GM18873 (cell line): ENCODE results near the gene TUBB4B.

Experiments
- ATAC-seq: cut with Tn5 transposase; IDR thresholded peaks from one replicate; pipeline ENCODE4 v1.9.1; 2021; ENCODE audit warnings: mild to moderate bottlenecking, moderate library complexity, moderate number of reproducible peaks; ENCODE audit not compliant: unreplicated experiment, low FRiP score

Gene TUBB4B

GRCh38 chr9:137224830-137225694 is 16.0 kb upstream of the TUBB4B start, which contains the start of gene CYSRT1:
TSS of gene CYSRT1 (plus strand) at chr9:137225174. CDS start at chr9:137225622, 448 bp downstream.
- ATAC-seq: no peak

- ATAC-seq: no peak
Measured at GRCh38 chr9:137225699-137226331, 15.3 kb upstream of the TUBB4B start.

GRCh38 chr9:137226338-137227053 is 14.6 kb upstream of the TUBB4B start:
- ATAC-seq: no peak

DNA sequence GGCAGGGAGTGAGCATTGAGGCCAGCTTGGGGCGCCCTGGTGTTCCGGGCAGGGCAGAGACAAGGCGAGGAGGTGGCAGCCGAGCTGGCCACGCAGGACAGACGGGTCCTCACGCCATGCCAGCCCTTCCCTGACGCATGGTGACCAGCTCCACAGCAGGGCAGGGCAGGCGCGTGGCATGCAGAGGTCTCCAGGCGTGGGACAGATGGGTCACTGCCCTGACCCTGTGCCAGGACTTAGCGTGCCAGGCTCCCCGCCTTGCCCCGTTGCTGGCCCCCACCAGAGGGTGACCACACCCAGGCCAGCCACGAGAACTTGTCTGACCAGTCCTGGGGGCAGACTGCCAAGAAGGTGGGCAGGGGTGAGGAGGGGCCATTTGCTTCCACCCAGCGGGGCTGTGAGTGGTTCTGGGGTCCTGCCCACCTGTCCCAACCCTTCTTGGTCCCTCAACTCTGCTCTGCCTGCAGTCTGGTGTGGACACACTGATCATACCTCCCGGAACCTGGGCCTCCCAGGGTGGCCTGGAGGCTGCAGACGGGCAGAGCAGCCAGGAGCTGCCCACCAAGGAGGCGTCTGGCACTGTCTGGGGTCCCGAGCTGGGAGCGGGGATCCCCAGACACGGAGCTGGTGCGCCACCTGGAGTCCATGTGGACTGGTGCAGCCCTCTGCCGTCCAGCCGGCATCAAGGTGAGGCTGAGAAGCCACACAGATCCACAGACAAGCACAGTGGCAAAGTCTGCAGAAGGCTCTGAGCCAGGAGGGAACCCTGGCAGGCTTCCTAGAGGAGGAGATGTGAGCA is 13.8 kb upstream of the TUBB4B start, which contains the start of gene RNF224:
TSS of gene RNF224 (plus strand) at position 449 of the 799 bp plus-strand sequence. CDS start 834 bp downstream, outside the sequence.
- ATAC-seq: no peak

GRCh38 chr9:137227853-137228505 is 13.1 kb upstream of the TUBB4B start:
- no peak for ATAC-seq

- ATAC-seq: no peak
Measured at GRCh38 chr9:137228506-137228967, 12.6 kb upstream of the TUBB4B start.

GRCh38 chr9:137228968-137229896 is 11.9 kb upstream of the TUBB4B start:
- no peak for ATAC-seq

GRCh38 chr9:137229903-137230704 is 11.0 kb upstream of the TUBB4B start:
- ATAC-seq: no peak

GRCh38 chr9:137230705-137231371 is 10.2 kb upstream of the TUBB4B start, which contains the start of gene SLC34A3:
TSS of gene SLC34A3 (plus strand) at chr9:137230901. CDS start at chr9:137231703, 802 bp downstream.
- ATAC-seq: no peak

DNA sequence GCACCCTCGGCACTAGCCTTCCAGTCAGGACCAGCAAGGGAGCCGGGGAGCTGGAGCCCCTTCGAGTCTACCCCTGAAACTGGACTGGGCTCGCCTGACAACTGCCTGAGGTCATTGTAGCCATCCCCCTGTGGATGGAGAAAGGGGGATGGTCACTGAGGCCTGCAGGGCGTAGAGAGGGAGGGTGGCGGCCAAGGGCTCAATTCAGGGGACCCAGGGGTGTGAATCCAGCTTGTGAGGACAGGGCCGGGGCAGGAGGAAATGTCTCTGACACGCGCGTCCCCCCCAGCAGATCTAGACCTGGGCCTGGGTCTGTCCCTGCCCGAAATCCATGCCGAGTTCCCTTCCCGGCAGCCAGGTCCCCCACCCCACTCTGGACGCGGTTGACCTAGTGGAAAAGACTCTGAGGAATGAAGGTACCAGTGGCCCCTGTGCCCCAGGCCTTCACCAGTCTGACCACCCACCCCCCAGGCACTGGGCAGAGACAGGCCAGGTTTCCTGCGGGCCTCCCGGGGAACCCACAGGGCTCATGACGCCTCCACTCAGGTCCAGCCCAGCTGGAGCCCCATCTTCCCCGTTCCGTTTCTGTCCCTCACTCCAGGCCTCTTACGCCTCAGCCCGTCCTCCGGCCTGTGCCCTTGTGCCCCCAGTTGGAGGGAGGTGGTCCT is 9.6 kb upstream of the TUBB4B start:
- ATAC-seq: no peak

- no peak for ATAC-seq
Measured at GRCh38 chr9:137232101-137232500, 9.0 kb upstream of the TUBB4B start.

- no peak for ATAC-seq
Measured at GRCh38 chr9:137232510-137232909, 8.6 kb upstream of the TUBB4B start.

- ATAC-seq: no peak
Measured at GRCh38 chr9:137233143-137233980, 7.7 kb upstream of the TUBB4B start.

GRCh38 chr9:137234055-137234697 is 6.9 kb upstream of the TUBB4B start:
- ATAC-seq: no peak

GRCh38 chr9:137234758-137235423 is 6.2 kb upstream of the TUBB4B start:
- no peak for ATAC-seq
